ENCODE data around the gene VWA2. TPM values are rescaled to one million over a fixed set of nuclear protein-coding genes. Genes with fewer than 3 reads are reported as not detected.

The VWA2 gene
- total RNA-seq, 1 experiment from 2014 or later, result 1.6 TPM

DNA sequence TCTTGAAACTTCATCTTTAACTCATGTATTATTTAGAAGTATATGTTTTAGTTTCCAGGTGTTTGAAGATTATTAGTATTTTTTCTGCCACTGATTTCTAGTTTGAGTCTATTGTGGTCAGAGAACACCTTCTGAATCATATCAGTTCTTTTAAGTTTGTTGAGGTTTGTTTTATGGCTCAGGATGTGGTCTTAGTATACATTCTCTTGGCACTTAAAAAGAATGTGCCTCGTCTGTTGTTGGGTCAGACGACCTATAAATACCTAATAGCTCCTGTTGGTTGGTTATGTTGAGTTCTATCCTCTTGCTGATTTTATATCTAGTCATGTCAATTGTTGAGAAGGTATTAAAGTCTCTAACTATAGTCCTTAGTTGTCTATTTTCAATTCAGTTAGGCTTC, 44.0 kb upstream of the VWA2 start:
- no peak overlapping the region for H3T11ph ChIP-seq (ENCODE audit: low read length)
- H2AFZ ChIP-seq (ENCODE audit: low read length), result no peak overlapping the region

More for the DNA sequence above, 44.0 kb upstream of the VWA2 start:
- Histone ChIP-seq H4K8ac (replicated peaks; ENCODE audit: insufficient read length, low read depth, low read length) (no peak overlapping the region), H3K4ac (ENCODE audit: low read depth, low read length) (no peak overlapping the region), H3K27me3 (ENCODE audit: insufficient read depth, low read length) (no peaks in the 10 kb centered on the region), H2AK5ac (ENCODE audit: insufficient read length, low read length) (no peak overlapping the region), H3K14ac (ENCODE audit: insufficient read depth, low read length) (no peak overlapping the region), H3K27ac (ENCODE audit: insufficient read length, low read depth, low read length) (no peak overlapping the region), H3K56ac (ENCODE audit: insufficient read length, low read depth, low read length) (no peak overlapping the region), H2BK15ac (ENCODE audit: low read depth, low read length) (no peak overlapping the region), H3K4me2 (ENCODE audit: insufficient read depth, insufficient read length, low read length) (no peak overlapping the region), H3K4me1 (ENCODE audit: insufficient read depth, low read length) (no peaks in the 10 kb centered on the region), H2BK12ac (ENCODE audit: insufficient read length, low read depth, low read length) (no peak overlapping the region), H3K23me2 (ENCODE audit: insufficient read length, low read depth, low read length, poor library complexity, severe bottlenecking) (no peaks in the 10 kb centered on the region), H3K18ac (ENCODE audit: insufficient read length, low read depth, low read length) (no peak overlapping the region), H4K20me1 (ENCODE audit: control insufficient read depth, insufficient read depth, insufficient read length) (no peaks in the 10 kb centered on the region), H3K23ac (ENCODE audit: insufficient read length, low read depth, low read length) (no peak overlapping the region), H4K91ac (ENCODE audit: insufficient read length, low read depth, low read length) (no peak overlapping the region), H2BK20ac (ENCODE audit: low read depth, low read length, poor library complexity, severe bottlenecking) (no peak overlapping the region), H2BK120ac (ENCODE audit: low read depth, low read length, poor library complexity, severe bottlenecking) (no peak overlapping the region), H2BK5ac (ENCODE audit: insufficient read length, low read length) (no peak overlapping the region), H4K5ac (ENCODE audit: insufficient read length, low read depth, low read length) (no peak overlapping the region), H3K79me1 (ENCODE audit: insufficient read depth, low read depth, low read length, poor library complexity, severe bottlenecking) (no peaks in the 10 kb centered on the region), H3K79me2 (ENCODE audit: insufficient read depth, low read length) (no peaks in the 10 kb centered on the region), H3K9me3 (ENCODE audit: control insufficient read depth, low read depth, low read length) (no peaks in the 10 kb centered on the region), H3K9ac (ENCODE audit: extremely low read depth, insufficient read length, low read length) (no peak overlapping the region)
- Mint-ChIP-seq H3K36me3 (ENCODE audit: insufficient read depth in 1 of 3, low read depth in 3 of 3) (no peaks in the 10 kb centered on the region), H3K27ac (no peak overlapping the region), H3K4me3 (no peak overlapping the region), H3K4me1 (no peaks in the 10 kb centered on the region), H3K9me3 (no peaks in the 10 kb centered on the region), H3K27me3 (ENCODE audit: low read depth) (no peaks in the 10 kb centered on the region)
- DNase-seq, result no peak
- TF ChIP-seq, protein P1, sequence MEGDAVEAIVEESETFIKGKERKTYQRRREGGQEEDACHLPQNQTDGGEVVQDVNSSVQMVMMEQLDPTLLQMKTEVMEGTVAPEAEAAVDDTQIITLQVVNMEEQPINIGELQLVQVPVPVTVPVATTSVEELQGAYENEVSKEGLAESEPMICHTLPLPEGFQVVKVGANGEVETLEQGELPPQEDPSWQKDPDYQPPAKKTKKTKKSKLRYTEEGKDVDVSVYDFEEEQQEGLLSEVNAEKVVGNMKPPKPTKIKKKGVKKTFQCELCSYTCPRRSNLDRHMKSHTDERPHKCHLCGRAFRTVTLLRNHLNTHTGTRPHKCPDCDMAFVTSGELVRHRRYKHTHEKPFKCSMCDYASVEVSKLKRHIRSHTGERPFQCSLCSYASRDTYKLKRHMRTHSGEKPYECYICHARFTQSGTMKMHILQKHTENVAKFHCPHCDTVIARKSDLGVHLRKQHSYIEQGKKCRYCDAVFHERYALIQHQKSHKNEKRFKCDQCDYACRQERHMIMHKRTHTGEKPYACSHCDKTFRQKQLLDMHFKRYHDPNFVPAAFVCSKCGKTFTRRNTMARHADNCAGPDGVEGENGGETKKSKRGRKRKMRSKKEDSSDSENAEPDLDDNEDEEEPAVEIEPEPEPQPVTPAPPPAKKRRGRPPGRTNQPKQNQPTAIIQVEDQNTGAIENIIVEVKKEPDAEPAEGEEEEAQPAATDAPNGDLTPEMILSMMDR (conservative IDR thresholded peaks at IDR 0.05), result no peak
- no CpG with 5 or more reads among the region's 2 CpGs for WGBS (ENCODE audit: extremely low coverage, insufficient read length, low lambda C conversion rate)
